ENCODE measurements around the gene TALDO1. TPM values are rescaled to one million over a fixed set of nuclear protein-coding genes. Genes with fewer than 3 reads are reported as not detected.

TALDO1 gene
- total RNA-seq, 1 experiment from 2014 or later = 446 TPM

- Histone ChIP-seq H3K4me1 (replicated peaks; ENCODE audit: insufficient read depth) (peaks cover 13% of the 10 kb centered on the region), H3K36me3 (ENCODE audit: low read depth) (no peaks in the 10 kb centered on the region), H3K4me3 (no peak overlapping the region), H3K9me3 (ENCODE audit: insufficient read depth, low read depth) (no peaks in the 10 kb centered on the region), H3K4me2 (no peak overlapping the region), H3F3A (ENCODE audit: insufficient read depth, low read depth) (peaks cover 14% of the 10 kb centered on the region; the same call in 1 of the 2 replicates), H2AFZ (no peak overlapping the region), H3K9me2 (ENCODE audit: insufficient read depth) (no peaks in the 10 kb centered on the region), H4K20me1 (ENCODE audit: insufficient read depth) (peaks cover 23% of the 10 kb centered on the region), H3K27ac (no peak overlapping the region), H3K27me3 (ENCODE audit: insufficient read depth, low read depth) (no peaks in the 10 kb centered on the region), H3K79me2 (ENCODE audit: low read depth) (peaks cover 28% of the 10 kb centered on the region)
- ChIA-PET CTCF (no interaction called here), POLR2A (ENCODE audit: unreplicated experiment) (no interaction called here)
- DNase-seq = no peak
- TF ChIP-seq CTCF (conservative IDR thresholded peaks at IDR 0.05) (no peak), EZH2 (IDR thresholded peaks at IDR 0.05; ENCODE audit: low read depth) (no peak)
- intact Hi-C loops (cut with micrococcal nuclease; ENCODE audit: unreplicated experiment) = no loop called here
- BruUV-seq (replicated peaks) = no TSS peak
Measured at GRCh38 chr11:770642-771616, 23.7 kb downstream of the TALDO1 start.

GRCh38 chr11:771617-772204 lies 24.4 kb downstream of the TALDO1 start:
- intact Hi-C loops (cut with micrococcal nuclease; ENCODE audit: unreplicated experiment) = no loop called here
- Histone ChIP-seq H3K4me1 (replicated peaks; ENCODE audit: insufficient read depth) (peaks cover 13% of the 10 kb centered on the region), H3K9me3 (ENCODE audit: insufficient read depth, low read depth) (no peaks in the 10 kb centered on the region), H3K27me3 (ENCODE audit: insufficient read depth, low read depth) (no peaks in the 10 kb centered on the region), H3K9me2 (ENCODE audit: insufficient read depth) (no peaks in the 10 kb centered on the region), H3K36me3 (ENCODE audit: low read depth) (no peaks in the 10 kb centered on the region), H3K79me2 (ENCODE audit: low read depth) (peaks cover 36% of the 10 kb centered on the region), H3K4me2 (no peak overlapping the region), H3K27ac (no peak overlapping the region), H4K20me1 (ENCODE audit: insufficient read depth) (peaks cover 23% of the 10 kb centered on the region), H2AFZ (no peak overlapping the region), H3K4me3 (no peak overlapping the region), H3F3A (ENCODE audit: insufficient read depth, low read depth) (peaks cover 6% of the 10 kb centered on the region; the same call in 1 of the 2 replicates)
- CTCF ChIA-PET = no interaction called here
- TF ChIP-seq CTCF (conservative IDR thresholded peaks at IDR 0.05) = no peak
- TF ChIP-seq EZH2 (IDR thresholded peaks at IDR 0.05; ENCODE audit: low read depth) = no peak
- no TSS peak for BruUV-seq (replicated peaks)
- no peak for DNase-seq
- POLR2A ChIA-PET (ENCODE audit: unreplicated experiment) = no interaction called here

- POLR2A ChIA-PET (ENCODE audit: unreplicated experiment) = no interaction called here
Measured at GRCh38 chr11:772429-773390, 25.4 kb downstream of the TALDO1 start.

More at GRCh38 chr11:772429-773390, 25.4 kb downstream of the TALDO1 start:
- no peaks in the 10 kb centered on the region for H3K9me2 ChIP-seq (ENCODE audit: insufficient read depth)
- intact Hi-C loops (cut with micrococcal nuclease; ENCODE audit: unreplicated experiment) = no loop called here
- no peak overlapping the region for H3K27ac ChIP-seq
- H3K4me2 ChIP-seq = no peak overlapping the region
- peaks cover 13% of the 10 kb centered on the region for H3K4me1 ChIP-seq (replicated peaks; ENCODE audit: insufficient read depth)
- no peak overlapping the region for H2AFZ ChIP-seq
- TF ChIP-seq EZH2 (IDR thresholded peaks at IDR 0.05; ENCODE audit: low read depth) = no peak
- no peak for TF ChIP-seq CTCF (conservative IDR thresholded peaks at IDR 0.05)
- no peak overlapping the region for H3K4me3 ChIP-seq
- H3K36me3 ChIP-seq (ENCODE audit: low read depth) = no peaks in the 10 kb centered on the region
- H3F3A ChIP-seq (ENCODE audit: insufficient read depth, low read depth) = no peaks in the 10 kb centered on the region; the same call in 1 of the 2 replicates
- no peak for DNase-seq
- CTCF ChIA-PET = no interaction called here
- peaks cover 23% of the 10 kb centered on the region for H4K20me1 ChIP-seq (ENCODE audit: insufficient read depth)
- H3K27me3 ChIP-seq (ENCODE audit: insufficient read depth, low read depth) = no peaks in the 10 kb centered on the region
- peaks cover 40% of the 10 kb centered on the region for H3K79me2 ChIP-seq (ENCODE audit: low read depth)
- BruUV-seq (replicated peaks) = no TSS peak
- no peaks in the 10 kb centered on the region for H3K9me3 ChIP-seq (ENCODE audit: insufficient read depth, low read depth)

All from PC-9 (cell line).